ENCODE results near the gene KRT36. TPM values are rescaled to one million over a fixed set of nuclear protein-coding genes. Genes with fewer than 3 reads are reported as not detected.
A peak's percentile ranks its signal among the peaks of the same experiment; 100 is the strongest.

The KRT36 gene
- polyA plus RNA-seq, 3 donors = 0.24 to 0.87 (median 0.25) TPM

DNA sequence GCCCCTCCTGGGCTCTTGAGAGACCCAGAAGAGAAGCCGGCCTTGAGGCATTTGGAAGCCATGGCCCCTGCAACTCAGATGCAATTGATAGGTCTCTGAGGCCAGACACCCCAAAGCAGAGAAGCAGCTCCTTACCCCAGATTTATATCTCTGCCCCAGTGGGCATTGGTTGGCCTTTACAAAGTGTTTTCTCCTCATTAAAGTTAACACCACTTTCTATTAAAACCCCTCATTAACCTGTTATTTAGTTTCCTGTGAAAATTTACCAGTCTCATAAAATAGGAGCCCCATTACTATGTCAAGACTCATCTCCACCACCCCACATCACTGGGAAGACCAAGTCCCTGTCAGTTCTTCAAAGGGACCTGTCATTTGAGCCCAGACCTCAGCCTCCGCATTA, 8.7 kb downstream of the KRT36 start, which contains the start of gene KRT35:
TSS of gene KRT35 (minus strand) at position 116 of the 400 bp plus-strand sequence. CDS start at position 62, 54 bp downstream.
- WGBS (ENCODE audit: insufficient coverage) = 100% methylated on average over 1 of the region's 2 CpGs
- peak within 1 kb of the TSS in 3 of 7 donors; percentile 23 to 89 (median 32) for H3K27ac Mint-ChIP-seq
- H3K4me1 Mint-ChIP-seq = peaks cover 10% of the 10 kb centered on the region
- Histone ChIP-seq H3K9ac (ENCODE audit: insufficient read depth, low read length, poor library complexity, severe bottlenecking) (no peak within 1 kb of the TSS), H3K4me2 (replicated peaks; ENCODE audit: extremely low read depth, low read length, poor library complexity, severe bottlenecking) (no peak within 1 kb of the TSS), H3K27me3 (ENCODE audit: control insufficient read depth in 2 of 2, insufficient read depth in 2 of 2, low read length in 2 of 2) (no peaks in the 10 kb centered on the region), H3K4me3 (replicated peaks in 1 of 3; ENCODE audit: low read depth in 2 of 3, low read length in 3 of 3) (no peak within 1 kb of the TSS), H3K9me3 (replicated peaks in 1 of 2; ENCODE audit: control insufficient read depth in 1 of 2, insufficient read depth in 1 of 2, low read length in 2 of 2) (no peaks in the 10 kb centered on the region), H4K20me1 (ENCODE audit: insufficient read depth, low read length) (no peaks in the 10 kb centered on the region), H2AFZ (ENCODE audit: insufficient read depth, low read depth, low read length, poor library complexity, severe bottlenecking) (no peak within 1 kb of the TSS), H3K36me3 (replicated peaks in 1 of 2; ENCODE audit: control insufficient read depth in 1 of 2, insufficient read depth in 2 of 2, low read length in 2 of 2) (no peaks in the 10 kb centered on the region), H3K4me1 (ENCODE audit: control insufficient read depth in 1 of 2, insufficient read depth in 2 of 2, low read length in 2 of 2) (peaks cover 9 to 10% of the 10 kb centered on the region in 2 donors), H3K27ac (ENCODE audit: low read depth in 1 of 2, low read length in 2 of 2) (no peak within 1 kb of the TSS), H3K79me2 (ENCODE audit: insufficient read depth, low read length) (no peaks in the 10 kb centered on the region)
- H3K27me3 Mint-ChIP-seq (ENCODE audit: low read depth in 3 of 3) = peaks cover 5 to 6% (median 6%) of the 10 kb centered on the region in 3 donors
- intact Hi-C loops (cut with micrococcal nuclease) = no loop called here
- DNase-seq = no peak
- H3K9me3 Mint-ChIP-seq = no peaks in the 10 kb centered on the region
- H3K36me3 Mint-ChIP-seq = no peaks in the 10 kb centered on the region
- H3K4me3 Mint-ChIP-seq = no peak within 1 kb of the TSS
- TF ChIP-seq, protein P1, sequence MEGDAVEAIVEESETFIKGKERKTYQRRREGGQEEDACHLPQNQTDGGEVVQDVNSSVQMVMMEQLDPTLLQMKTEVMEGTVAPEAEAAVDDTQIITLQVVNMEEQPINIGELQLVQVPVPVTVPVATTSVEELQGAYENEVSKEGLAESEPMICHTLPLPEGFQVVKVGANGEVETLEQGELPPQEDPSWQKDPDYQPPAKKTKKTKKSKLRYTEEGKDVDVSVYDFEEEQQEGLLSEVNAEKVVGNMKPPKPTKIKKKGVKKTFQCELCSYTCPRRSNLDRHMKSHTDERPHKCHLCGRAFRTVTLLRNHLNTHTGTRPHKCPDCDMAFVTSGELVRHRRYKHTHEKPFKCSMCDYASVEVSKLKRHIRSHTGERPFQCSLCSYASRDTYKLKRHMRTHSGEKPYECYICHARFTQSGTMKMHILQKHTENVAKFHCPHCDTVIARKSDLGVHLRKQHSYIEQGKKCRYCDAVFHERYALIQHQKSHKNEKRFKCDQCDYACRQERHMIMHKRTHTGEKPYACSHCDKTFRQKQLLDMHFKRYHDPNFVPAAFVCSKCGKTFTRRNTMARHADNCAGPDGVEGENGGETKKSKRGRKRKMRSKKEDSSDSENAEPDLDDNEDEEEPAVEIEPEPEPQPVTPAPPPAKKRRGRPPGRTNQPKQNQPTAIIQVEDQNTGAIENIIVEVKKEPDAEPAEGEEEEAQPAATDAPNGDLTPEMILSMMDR (IDR thresholded peaks at IDR 0.05) = no peak

DNA sequence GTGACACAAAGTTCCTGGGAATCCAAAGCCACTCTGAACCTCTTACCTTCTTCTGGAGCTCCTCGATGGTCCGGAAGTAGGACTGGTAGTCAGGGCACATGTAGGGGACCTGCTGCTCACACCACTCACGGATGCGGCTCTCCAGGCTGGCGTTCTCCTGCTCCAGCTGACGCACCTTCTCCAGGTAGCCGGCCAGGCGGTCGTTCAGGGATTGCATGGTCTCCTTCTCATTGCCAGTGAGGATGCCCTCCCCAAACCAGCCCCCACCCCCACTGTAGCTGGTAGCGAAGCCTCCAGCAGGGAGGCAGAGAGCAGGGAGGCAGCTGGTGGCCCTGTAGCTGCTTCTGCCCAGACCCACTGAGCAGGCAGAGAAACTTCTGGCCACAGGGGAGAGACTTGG, 9.1 kb downstream of the KRT36 start:
- Histone ChIP-seq H3K9me3 (replicated peaks in 1 of 2; ENCODE audit: control insufficient read depth in 1 of 2, insufficient read depth in 1 of 2, low read length in 2 of 2) (no peaks in the 10 kb centered on the region), H4K20me1 (ENCODE audit: insufficient read depth, low read length) (no peaks in the 10 kb centered on the region), H3K4me1 (ENCODE audit: control insufficient read depth in 1 of 2, insufficient read depth in 2 of 2, low read length in 2 of 2) (peaks cover 9 to 10% of the 10 kb centered on the region in 2 donors), H3K36me3 (replicated peaks in 1 of 2; ENCODE audit: control insufficient read depth in 1 of 2, insufficient read depth in 2 of 2, low read length in 2 of 2) (no peaks in the 10 kb centered on the region), H3K27me3 (ENCODE audit: control insufficient read depth in 2 of 2, insufficient read depth in 2 of 2, low read length in 2 of 2) (no peaks in the 10 kb centered on the region), H3K9ac (ENCODE audit: insufficient read depth, low read length, poor library complexity, severe bottlenecking) (no peak overlapping the region), H3K4me2 (replicated peaks; ENCODE audit: extremely low read depth, low read length, poor library complexity, severe bottlenecking) (no peak overlapping the region), H2AFZ (ENCODE audit: insufficient read depth, low read depth, low read length, poor library complexity, severe bottlenecking) (no peak overlapping the region), H3K27ac (ENCODE audit: low read depth in 1 of 2, low read length in 2 of 2) (no peak overlapping the region), H3K79me2 (ENCODE audit: insufficient read depth, low read length) (no peaks in the 10 kb centered on the region), H3K4me3 (replicated peaks in 1 of 3; ENCODE audit: low read depth in 2 of 3, low read length in 3 of 3) (no peak overlapping the region)
- intact Hi-C loops (cut with micrococcal nuclease) = no loop called here
- Mint-ChIP-seq H3K4me3 (no peak overlapping the region), H3K36me3 (no peaks in the 10 kb centered on the region), H3K4me1 (peaks cover 10% of the 10 kb centered on the region), H3K27ac (peak overlapping the region in 1 of 7 donors; percentile 89), H3K9me3 (no peaks in the 10 kb centered on the region), H3K27me3 (ENCODE audit: low read depth in 3 of 3) (peaks cover 5 to 8% (median 6%) of the 10 kb centered on the region in 3 donors)
- no peak for DNase-seq
- 93% methylated on average over 6 of the region's 10 CpGs for WGBS (ENCODE audit: insufficient coverage)
- TF ChIP-seq, protein P1 (IDR thresholded peaks at IDR 0.05) = no peak

Data from CD14-positive monocyte (primary cell).